OCI-M2 (cell line): ENCODE measurements around the gene CRTC3.

Source experiments
- DNase-seq: peaks from one replicate; lab custom pipeline; 2025; ENCODE audit not compliant: unreplicated experiment; lab: John Stamatoyannopoulos, UW

Gene CRTC3

GRCh38 chr15:90691369-90691768 is 161.6 kb downstream of the CRTC3 start:
- DNase-seq = no peak

- no peak for DNase-seq
Measured at GRCh38 chr15:90691982-90692773, 162.5 kb downstream of the CRTC3 start.
